ENCODE results near the gene FOXC1. TPM values are rescaled to one million over a fixed set of nuclear protein-coding genes. Genes with fewer than 3 reads are reported as not detected.

The FOXC1 gene
- total RNA-seq, 2 donors from 2014 or later = 5.5 to 25.9 TPM

DNA sequence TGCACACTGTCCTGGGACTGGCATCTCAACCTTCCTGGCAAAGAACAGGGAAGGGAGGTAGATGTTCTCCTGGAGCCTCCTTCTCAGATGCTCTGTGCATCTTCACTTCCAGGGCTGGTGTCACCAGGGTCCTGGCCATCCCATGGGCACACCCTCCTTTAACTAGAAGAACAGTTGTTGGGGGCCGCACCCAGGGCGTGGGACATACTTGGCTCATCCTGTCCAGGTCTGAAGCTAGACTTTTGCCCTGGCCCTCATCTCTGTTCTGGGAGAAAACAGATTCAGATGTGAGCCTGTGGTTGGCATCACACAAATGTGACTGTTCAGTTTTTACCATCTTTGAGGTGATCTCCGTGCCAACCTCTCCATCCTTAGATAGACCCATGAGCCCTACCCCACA, 41.6 kb downstream of the FOXC1 start:
- intact Hi-C loops (cut with DNase I) = no loop called here
- ATAC-seq (no peak), DNase-seq (no peak)

DNA sequence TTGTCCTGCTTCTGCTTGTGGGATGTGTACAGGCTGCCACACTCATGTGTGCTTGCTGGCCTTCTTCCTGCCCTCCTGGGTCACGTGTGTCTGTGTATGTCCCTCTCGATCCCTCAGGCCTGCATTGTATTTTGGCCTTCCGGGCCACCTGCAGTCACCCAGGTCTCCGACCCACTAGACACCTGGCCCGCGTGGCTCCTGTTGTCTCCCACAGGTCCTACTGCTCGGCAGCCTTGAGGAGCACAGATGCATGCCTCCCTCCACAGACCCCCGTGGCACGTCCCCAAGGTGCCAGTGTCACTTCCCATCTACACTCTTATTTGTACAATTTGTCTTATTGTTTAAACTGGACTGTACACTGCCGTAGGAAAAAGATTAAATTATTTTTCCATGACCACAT, 43.1 kb downstream of the FOXC1 start:
- intact Hi-C loops (cut with DNase I) = no loop called here
- ATAC-seq (no peak), DNase-seq (no peak)

DNA sequence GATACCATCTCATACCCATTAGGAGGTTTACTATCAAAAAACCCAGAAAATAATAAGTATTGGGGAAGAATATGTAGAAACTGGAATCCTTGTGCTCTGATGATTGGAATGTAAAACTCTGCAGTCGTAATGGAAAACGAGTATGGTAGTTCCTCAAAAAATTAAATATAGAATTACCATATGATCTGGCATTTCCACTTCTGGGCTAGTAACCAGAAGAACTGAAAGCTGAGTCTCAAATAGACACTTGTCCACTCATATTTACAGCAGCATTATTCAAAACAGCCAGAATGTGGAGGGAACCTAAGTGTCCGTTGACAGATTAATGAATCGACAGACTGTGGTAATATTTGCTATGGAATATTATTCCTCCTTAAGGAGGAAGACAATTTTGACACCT, 44.3 kb downstream of the FOXC1 start:
- no peak for DNase-seq
- intact Hi-C loops (cut with DNase I) = no loop called here
- ATAC-seq = no peak

DNA sequence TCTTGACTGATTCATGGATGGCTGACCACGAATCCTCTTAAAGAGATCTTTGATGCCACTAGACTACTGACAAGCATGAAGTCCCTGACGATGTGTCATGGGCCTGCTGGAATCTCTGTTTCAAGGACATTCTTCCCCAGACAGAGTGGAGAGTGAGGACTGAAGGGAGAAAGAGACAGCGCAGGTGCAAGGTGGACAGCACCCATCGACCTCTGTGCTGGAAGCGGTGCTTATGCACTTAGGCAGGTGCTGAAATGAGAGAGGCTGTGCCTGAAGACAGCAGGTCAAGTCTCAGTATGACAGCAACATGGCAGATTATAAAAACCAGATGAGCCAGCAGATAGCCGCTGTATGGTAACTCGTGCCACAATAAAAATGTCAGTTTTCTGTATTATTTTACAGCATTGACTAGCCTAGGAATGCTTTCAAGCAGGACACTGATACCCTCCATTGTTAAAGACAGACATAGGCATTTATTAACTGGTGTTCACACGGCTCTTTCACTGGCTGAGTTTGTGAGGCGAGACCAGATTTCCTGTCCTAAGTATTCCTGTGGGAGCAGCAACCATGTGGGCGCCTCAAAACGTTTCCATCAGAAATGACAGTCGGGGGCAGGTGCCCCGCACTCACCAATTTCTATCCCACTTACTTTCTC, 47.5 kb downstream of the FOXC1 start:
- ATAC-seq (no peak), DNase-seq (no peak)
- intact Hi-C loops (cut with DNase I) = no loop called here

DNA sequence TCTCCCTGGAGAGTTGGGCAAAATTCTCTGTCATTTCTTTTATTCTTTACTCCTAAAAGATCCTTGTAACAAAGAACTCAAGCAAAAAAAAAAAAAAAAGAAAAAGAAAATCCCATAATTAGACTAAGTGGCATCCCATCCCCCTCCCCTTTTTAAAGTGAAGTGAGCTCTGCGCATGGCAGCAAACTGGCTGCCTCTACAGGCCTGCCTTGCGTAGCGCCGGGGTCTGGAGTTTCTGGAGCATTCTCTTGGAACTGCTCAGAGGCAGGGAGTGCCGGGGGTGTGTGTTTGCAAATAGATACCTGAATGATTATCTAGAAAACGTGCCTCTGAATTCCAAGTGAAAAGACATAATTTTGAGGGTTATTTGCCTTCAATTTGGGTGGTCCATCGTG, 48.1 kb downstream of the FOXC1 start:
- ATAC-seq (no peak), DNase-seq (no peak)
- intact Hi-C loops (cut with DNase I) = no loop called here

DNA sequence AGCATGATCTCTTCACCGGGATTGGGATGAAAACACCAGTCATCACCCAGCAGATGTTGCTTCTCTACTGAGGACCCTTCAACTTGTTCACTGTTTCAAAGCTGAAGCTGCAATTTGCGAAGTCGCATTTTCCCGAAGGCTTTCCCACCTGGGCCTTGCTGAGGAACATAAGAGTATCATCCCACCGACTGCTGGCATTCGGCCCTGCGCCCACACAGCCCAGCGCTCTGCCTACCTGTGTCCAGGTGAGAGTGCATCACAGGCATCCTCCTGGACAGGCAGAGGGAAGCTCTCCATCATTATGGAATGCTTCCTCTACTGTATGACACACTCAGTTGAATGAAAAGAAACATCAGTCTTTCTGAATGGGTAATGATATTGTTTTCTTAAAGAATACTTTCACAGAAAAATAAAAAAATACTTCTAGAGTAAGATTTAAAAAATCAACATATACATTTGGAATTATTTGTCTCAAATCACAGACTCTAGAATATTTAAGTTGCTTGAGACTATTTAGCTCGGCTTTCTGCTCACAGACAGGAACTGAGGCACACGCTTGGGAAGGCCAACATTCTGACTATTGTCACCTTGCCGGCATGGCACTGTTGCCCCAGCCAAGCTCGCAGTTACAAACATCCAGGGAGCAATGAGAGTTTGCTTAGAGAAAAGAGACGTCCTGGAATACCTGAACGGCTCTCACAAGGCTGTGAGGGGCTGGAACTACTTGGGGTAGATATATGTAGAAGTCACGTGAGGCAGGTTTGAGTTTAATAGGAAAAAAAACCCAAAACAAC, 48.7 kb downstream of the FOXC1 start:
- DNase-seq (no peak), ATAC-seq (no peak)
- intact Hi-C loops (cut with DNase I) = no loop called here

DNA sequence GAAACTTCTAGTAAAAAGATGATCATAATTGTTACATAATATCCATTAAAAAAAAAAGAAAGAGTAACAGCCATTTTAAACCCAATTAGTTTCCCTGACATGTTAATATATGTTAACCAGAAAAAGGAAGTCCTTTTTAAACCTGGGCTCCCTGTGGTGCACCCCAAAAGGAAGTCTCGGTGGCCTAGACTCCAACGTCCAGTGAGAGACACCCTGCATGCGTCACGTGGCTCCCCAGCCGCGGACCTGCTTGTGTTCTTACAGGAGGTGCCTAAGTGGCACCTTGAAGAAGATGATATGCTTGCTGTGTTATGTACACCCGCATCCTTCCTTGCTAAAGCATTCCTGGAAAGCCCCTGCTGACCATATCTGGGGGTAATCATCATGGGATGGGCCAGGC, 50.1 kb downstream of the FOXC1 start:
- DNase-seq (no peak), ATAC-seq (no peak)
- intact Hi-C loops (cut with DNase I) = no loop called here

DNA sequence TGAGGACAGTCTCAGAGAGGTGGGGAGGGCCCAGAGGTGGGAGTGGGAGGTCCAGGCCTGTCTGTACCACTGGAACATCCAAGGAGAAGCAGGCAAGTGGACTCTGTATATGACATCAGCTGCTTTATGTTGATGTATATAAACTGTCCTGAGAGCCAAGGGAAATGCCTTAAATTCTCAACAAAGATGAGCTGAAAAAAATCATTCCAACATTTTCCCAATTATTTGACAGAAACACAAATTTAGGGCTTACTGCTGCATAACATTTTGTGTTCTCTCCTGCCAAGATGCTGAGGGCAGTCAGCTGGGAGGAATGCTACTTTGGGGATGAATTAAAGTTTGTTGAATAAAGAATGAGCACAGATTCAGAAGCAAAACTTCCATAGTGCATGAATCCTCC, 52.8 kb downstream of the FOXC1 start:
- ATAC-seq (no peak), DNase-seq (no peak)
- intact Hi-C loops (cut with DNase I) = no loop called here

Other genes with a start within 250 kb of the FOXC1 start
- gene FOXF2, start 220.3 kb upstream of the FOXC1 start, total RNA-seq = under 1 TPM; 0.24 to 0.29 TPM